CD4-positive, alpha-beta T cell treated with Interleukin-17A for 1 hour (primary cell): Measurements from ENCODE around the gene MXRA8.
A peak's percentile ranks its signal among the peaks of the same experiment; 100 is the strongest.
"Not testable (repeated sequence)": the region's sequence is repeated elsewhere in the genome, so short reads cannot be mapped to it uniquely, and the experiment has no call there.

Experiments
- DNase-seq: peaks from one replicate; pipeline ENCODE4 v3.0.0-alpha.2; 2020

The MXRA8 gene, protein sequence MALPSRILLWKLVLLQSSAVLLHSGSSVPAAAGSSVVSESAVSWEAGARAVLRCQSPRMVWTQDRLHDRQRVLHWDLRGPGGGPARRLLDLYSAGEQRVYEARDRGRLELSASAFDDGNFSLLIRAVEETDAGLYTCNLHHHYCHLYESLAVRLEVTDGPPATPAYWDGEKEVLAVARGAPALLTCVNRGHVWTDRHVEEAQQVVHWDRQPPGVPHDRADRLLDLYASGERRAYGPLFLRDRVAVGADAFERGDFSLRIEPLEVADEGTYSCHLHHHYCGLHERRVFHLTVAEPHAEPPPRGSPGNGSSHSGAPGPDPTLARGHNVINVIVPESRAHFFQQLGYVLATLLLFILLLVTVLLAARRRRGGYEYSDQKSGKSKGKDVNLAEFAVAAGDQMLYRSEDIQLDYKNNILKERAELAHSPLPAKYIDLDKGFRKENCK

DNA sequence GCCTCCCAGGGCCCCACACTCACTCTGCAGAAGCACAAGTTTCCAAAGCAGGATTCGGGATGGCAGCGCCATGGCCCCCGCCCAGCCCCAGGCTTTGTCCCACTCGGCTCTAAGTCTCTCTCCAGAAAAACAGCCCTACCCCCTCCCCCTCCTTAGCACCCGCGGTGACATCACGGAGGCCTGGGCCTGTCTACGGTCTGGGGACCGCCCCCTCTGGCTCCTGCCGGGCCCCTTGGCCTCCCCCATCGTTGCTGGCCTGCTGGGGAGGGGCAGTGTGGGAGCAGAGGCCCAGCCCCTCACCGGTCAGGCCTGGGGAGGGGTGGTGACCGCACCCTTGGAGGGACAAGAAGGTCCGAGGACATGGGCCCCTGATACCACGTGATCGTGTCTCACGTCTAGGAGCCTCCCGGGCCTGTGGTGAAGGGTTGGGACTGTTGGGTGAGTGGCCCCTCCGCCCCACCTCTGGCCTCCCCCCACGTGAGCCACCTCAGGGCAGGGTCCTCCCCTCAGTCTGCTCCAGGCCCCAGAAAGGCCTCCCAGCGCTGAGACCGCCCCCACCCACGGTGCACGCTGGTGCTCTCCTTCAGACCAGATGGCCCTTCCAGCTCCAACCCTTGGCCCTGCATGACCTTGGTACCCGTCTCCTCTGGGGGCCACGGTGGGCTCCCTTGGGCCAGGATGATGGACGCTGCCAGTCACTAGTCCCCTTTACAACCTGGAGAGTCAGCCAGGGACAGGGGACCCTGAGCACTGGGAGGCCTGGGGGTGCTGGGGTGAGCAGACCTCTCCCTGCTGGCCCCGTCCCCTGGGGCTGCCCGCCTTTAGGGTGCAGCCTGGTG is at the start of gene MXRA8:
MXRA8 (minus strand) TSS at position 123 of the 839 bp plus-strand sequence; CDS start at position 72, 51 bp downstream.
- no peak for DNase-seq

DNA sequence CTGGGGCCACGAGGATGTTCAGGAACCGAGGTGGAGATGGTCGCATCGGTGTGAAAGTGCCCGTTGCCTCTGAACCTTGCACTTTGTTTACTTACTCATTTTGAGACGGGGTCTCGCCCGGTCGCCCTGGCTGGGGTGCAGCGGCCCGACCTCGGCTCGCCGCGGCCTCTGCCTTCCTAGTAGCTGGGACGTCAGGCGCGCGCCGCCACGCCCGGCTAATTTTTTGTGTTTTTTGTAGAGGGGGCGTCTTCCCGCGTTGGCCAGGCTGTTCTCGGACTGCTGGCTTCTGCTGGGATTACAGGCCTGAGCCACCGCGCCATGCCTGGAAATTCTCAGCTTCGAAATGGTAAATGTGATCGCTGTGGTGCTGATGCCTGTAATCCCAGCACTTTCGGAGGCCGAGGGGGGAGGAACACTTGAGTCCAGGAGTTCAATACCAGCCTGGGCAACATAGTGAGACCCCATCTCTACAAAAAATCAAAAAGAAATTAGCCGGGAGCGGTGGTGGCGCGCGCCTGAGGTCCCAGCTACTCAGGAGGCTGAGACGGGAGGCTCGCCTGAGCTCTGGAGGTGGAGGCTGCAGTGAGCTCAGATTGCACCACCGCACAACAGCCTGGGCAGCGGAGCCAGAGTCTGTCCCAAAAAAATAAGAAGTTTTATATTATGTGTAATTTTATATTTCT is 49.4 kb upstream of the MXRA8 start:
- peak; percentile 33 for DNase-seq

DNA sequence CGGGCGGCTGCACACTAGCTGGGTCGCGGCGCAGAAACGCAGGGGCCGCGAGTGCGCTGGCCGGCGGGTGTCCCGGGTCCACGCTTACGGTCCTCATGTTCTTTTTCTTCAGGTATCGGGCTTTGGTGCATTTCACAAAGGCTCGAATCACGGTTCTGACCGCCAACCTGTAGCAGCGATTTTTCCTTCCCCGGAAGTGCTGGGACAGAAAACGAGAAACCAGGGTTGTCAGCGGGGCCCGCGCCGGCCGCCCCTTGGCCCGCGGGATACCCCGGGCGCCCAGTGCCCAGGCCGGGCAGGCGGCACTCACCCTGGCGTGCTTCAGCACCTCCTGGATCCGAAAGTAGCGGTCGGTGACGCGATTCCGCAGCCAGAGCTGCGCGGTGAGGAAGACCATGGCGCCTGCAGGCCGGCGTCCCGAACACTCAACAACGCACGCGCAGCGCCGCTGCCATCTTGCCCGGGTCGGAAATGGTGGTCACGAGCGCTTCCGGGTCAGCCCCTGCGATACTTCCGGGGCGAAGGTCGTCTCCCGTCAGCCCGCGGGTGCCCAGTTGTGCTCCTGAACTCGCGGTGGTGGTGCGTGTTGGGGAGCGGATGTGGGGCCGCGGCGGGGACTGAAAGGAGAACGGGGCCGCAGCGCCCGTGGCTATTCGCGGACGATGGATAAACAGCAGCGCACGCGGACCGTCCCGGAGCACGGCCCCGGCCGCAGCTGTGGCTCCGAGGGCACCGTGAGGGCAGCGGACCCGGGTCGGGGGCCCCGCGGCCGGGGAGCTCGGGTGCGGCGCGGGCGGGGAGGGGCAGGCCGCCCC is 48.7 kb upstream of the MXRA8 start, which contains the start of gene MRPL20:
MRPL20 (minus strand) TSS at position 473 of the 815 bp plus-strand sequence; CDS start at position 397, 76 bp downstream.
- peak; percentile 96 for DNase-seq

DNA sequence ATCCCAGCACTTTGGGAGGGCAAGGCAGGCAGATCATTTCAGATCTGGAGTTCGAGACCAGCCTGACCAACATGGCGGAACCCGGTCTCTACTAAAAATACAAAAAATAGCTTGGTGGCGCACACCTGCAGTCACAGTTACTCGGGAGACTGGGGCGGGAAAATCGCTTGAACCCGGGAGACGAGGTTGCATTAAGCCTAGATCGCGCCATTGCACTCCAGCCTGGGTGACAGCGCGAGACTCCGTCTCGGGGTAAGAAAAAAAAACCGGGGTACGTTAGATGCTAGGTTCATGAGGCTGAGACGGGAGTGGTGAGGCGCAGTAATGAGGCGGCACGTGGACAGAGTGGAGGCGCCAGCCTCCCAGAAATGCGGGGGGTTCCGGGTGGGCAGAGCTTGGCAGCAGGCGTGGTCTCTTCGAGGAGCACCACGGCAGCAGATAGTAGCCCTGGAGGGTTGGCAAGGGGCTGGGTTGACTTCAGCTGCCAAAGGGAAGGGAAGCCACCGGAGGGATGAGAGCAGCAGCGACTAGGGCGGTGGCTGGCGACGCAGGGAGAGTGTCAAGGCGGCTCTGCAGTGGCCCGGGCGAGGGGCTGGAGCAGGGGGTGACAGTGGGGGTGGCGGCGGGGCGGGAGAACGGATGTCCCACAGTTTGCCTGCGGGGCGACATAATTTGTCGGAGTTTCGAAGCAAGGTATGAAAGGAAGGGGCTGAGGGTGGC is 47.9 kb upstream of the MXRA8 start:
- DNase-seq: no peak

DNA sequence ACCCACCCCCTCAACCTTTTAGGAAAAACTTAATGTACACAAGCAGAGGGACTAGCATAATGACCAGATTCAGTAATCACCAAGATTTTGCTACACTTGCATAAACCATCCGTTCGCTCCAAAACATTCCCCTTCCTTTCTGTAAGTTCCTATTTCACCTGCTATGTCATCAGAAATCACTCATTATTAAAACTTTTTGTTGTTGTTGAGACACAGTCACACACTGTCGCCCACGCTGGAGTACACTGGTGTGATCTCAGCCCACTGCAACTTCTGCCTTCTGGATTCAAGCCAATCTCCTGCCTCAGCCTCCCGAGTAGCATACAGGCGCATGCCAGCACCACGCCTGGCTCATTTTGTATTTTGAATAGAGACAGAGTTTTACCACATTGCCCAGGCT is 45.3 kb upstream of the MXRA8 start:
- DNase-seq: no peak

DNA sequence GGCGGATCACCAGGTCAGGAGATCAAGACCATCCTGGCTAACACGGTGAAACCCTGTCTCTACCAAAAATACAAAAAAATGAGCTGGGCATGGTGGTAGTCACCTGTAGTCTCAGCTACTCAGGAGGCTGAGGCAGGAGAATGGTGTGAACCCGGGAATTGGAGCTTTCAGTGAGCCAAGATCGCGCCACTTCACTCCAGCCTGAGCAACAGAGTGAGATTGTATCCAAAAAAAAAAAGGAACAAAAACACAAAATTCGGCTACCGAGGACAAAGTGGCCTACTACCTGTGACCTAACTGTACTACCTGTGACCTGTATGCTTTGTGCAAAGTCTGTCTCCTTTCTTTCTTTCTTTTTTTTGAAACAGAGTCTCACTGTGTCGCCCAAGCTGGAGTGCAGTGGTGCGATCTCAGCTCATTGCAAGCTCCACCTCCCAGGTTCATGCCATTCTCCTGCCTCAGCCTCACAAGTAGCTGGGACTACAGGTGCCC is 44.6 kb upstream of the MXRA8 start:
- not testable (repeated sequence) for DNase-seq

DNA sequence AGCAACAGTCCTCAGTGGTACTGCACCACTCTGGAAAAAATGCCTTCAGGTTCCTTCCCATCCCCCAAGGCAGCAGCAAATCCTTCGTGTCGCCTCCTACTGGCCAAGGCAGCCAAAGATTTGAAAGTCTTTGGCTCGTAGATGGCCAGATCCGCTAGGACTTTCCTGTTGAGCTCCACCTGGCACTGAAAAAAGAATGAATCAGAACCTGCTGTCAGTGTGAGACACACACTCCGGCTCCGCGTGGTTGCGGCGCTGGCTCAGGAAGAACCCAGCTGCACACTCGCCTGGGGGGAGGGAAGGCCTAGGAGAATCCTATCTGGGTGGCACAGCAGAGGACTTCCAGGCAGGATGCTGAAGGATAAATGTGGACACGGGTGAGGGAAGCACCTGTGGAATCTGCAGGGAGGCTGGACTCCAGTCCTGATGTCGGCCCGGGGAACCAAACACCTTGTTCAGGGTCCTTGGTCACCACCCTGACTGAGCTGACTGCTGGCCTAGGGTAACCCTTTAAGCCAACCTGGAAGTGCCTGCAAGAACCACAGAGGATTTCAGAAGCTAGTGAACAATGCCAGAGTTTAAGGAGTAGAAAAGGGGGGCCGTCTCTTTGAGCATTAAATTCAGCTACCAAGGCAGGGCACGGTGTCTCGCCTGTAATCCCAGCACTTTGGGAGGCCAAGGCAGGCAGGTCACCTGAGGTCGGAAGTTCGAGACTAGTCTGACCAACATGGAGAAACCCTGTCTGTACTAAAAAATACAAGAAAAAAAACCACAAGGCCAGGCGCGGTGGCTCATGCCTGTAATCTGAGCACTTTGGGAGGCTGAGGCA is 43.9 kb upstream of the MXRA8 start:
- peak; percentile 44 for DNase-seq

DNA sequence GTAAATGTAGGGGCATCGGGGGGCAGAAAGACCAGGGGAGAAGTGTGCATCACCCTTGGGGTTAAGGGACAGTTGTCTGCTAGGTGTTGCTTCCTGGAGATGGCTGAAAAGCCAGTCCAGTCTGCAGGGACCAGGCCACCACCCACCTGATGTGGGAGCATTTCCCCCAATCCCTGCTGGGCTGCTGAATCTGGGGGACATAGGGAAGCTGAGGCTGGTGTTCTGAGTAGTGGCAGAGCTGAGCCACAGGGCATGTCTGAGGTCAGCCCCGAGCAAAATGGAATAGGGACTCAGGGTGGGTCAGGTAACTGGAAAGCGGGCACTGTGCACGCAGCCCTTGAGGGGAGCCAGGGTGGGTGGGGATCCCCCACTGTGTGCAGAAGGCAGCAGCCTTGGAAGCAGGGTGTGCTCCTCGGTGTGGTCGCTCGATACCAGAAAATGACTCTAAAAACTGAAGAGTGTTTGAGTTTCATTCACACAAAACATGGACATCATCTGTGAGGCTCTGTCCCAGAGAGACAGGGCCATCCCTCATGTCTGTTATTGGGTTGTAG is 43.2 kb upstream of the MXRA8 start:
- no peak for DNase-seq

DNA sequence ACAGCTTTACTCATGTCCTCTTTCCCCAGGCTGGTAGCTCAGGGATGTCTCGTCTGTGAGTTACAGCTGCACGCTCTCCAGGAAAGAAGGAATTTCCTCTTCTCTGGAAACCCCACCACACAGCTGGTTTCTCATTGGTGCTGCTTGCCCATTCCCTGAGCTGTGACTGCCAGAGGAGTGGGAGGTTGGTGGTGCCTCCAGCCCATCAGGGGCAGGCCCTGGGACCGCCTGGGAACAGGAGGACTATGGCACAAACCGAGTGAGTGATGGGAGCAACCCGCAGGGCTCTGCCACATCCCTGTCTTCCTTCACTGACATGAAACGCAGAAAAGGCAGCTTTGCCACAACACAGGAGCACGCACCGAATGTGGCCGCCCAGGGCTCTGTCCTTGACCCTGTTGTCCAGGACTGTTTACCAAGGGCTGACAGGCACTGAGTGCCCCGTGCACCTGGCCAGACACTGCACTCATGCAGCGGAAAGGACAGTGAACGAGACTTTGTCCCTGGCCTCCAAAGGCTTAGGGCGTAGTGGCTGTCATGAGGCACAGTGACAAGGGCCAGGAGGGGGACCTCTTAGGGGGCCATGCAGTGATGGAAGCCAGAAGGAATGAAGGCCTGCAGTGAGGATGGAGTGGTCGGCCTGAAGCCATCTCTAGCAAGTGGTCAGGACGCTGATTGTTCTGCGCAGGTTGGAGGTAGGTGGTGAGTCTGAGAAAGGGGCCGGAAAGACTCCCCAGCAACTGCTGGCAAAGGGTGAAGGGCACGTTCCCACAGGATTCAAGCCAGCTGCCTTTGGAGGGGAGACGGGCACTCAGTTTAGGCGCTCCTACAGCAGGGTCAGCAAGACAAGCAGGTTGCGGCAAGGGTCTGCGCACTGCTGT is 42.5 kb upstream of the MXRA8 start:
- no peak for DNase-seq

DNA sequence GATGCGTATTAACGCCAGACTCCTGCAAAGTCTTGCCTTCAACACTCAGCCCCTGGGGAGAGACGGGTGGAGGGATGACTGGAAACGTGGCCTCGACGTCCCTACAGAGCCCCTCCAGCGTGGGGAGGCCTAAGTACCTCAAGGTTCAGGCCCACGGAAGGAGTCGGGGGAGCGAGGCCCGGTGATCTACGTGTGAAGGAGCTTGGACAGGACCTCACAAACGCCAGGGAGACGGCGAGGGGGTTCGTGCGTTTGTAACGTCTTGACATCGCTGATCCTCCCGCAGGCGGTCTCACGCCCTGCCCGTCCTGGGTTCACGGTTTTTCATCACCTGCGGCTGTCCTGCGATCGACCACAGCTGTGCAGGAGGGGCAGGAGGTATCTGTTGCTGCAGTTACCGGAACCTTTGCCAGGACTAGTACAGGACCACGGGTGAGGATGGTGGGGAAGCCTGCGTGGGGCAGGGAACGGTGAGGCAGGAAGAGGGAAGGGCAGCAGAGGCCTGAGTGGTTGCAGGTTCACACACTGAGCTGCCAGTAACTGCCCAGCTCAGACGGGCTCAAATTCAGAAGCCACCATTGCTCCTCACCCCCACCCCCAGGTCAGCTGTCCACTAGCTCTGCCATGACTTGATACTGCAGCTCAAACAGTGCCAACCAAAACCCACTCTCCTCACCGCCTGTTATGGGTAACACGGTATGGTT is 41.7 kb upstream of the MXRA8 start:
- DNase-seq: no peak

DNA sequence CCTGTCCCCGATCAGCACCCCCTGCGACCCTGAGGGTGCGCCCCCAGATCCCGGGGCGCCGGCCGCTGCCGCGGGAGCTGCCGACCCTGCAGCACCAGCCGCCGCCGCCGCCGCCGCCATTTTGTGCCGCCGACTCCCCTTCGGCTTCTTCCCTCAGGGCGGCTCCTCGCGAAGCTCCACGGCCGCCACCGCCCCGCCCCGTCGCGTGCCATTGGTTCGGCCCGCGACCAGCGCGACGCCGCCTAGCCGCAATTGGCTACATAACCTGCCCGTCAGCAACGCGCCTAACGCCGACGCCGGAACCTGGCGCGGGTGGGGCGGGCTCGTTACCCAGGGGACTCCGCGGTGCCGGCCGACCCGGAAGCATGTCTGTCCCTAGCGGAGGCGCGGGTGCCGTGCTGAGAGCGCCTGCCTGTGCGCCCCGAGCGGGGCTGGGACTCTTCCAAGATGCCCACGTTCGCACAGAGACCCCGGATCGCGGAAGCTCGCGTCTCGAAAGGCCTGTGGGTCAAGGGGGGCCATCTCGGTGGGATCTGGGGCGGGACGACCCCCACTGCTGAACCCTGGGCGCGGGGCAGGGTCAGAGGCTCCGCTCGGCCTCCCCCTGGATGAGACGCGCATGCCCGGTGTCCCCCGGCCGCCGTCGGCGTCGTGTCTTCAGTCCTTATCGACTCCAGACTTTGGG is 41.0 kb upstream of the MXRA8 start, which contains the start of gene CCNL2:
CCNL2 (minus strand) TSS at position 149 of the 685 bp plus-strand sequence; CDS start at position 120, 29 bp downstream.
- DNase-seq: peak; percentile 99

DNA sequence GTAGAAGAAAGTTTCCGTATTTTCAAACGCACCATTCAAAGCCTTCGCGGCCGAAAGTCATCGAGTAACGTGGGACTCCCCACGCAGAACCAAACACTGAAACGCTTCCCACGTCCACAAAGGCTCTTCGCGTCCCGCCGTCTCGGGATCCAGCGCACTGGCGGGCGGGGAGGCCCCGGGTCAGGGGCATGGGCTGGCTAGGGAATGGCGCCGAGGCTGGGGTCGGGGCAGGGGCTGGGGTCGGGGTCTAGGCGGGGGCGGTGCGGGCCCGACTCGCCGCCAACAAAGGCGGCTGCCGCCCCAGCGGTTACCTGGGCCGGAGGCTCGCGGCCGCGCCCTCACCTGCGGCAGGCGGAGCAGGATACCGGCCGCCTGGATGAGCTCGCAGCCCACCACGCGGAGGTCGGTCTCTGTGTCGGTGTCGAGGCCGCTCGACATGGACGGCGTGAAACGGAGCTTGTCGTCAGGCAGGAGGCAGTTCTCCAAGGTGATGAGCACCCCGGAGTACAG is 40.4 kb upstream of the MXRA8 start:
- DNase-seq: no peak

DNA sequence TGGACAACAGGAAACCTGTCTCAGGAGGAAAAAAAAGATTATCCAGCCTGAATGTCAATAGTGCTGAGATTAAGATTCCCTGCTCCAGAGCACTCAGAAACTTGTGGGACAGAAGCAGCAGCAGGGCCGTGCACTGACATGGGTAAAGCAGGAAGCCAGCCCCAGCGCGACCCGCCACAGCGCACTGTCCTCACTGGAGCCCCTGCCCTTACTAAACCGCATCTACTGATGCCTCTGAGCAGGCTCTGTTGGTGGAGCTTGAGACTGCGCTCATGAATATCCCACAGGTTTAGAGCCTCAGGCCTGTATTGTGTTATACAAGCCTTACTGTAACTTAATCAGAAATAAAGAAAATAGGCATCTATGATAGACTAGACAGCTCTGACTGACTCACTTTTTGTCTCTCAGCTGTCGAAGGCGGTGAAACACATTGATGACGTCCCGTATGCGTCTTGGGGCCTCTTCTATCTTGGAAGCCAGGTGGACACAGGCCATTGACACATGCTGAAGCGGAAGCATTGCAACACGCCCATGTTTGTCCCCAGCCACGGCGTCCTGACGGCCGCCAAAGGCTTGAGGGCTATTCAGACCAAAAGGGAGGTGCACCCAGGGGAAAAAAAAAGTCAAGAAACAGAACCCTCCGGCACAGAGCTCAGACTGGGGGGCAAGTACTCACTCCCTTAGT is 39.6 kb upstream of the MXRA8 start:
- DNase-seq: no peak

DNA sequence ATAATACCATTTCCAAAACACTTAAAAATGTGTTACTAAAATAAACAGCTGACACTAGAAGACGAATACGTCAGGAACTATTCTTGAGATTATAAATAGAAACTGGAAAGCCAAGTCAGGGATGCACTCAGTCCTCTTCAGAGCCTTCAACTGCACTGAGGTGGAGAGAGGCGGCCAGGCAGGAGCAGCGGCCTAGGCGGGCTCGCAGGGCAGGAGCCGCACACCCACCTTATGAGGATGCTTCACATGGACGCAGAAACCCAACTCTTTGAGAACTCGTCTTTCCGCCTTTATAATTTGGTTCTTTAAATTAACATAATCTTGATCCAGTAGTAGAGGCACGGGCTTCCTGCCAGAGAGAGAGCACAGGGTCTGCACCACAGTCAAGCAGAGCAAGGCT is 36.8 kb upstream of the MXRA8 start:
- DNase-seq: no peak

DNA sequence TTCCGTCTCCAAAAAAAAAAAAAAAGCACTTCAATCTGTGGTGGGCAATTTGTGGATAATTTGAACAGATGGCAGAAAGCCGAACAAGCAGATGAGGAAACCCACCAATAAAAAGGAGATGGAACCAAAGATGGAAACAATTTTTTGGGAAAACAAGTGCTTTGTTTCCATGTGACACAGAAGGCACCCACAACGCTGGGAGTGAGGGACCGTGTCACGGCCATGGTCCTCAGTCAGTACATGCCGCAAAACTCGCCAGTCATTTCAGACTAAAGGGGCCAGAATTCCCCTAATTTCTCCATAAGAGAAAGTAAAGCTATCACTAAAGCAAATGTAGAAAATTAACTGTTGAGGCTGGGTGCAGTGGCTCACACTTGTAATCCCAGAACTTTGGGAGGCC is 35.8 kb upstream of the MXRA8 start:
- no peak for DNase-seq

DNA sequence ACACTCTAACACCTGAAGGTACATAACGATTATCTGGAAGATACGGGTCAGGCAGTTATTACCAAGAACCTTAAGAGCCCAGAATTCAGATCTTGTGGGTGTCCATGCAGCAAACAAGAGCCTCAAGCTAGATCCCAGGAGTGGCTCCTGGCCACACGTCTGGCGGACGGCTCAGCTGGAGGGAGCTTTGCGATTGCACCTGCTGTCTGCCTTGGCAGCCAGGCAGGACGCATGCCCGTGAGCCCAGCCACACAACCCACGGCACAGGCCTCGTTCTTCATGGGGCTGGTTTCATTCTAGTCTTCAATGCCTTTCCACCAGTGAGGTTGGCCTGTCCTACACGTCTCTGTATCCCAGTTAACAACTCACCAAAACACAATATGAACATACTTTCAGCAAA is 35.1 kb upstream of the MXRA8 start:
- no peak for DNase-seq

DNA sequence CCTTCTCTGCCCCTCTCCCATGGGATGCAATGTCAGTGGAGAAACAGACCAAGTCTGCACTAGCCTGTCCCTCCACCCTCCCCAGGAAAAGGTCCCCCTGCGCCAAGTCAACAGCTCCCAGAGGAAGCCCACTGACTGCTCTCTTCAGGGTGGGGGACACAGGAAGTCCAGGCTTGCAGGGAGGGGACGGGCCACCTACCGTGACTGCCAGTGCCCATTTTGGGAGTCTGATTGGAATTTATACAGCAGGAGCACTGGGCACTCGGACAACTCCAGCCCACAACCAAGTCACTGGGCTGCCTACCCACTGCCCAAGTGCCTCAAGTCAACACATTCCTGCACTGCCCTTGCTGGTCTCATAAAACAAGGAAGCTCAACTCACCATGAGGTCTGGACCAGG is 34.7 kb upstream of the MXRA8 start:
- no peak for DNase-seq
